Suprapubic skin (tissue), 3 donors: Measurements from ENCODE around the gene RNF217.

ENCODE experiments used
- POLR2A ChIP-seq, 2 donors: fragments of 450-650 bp; IDR thresholded peaks; one replicate each; pipeline ENCODE4 v1.6.1; 2017; ENCODE audit warnings: antibody characterized with exemption in 2 of 2, mild to moderate bottlenecking in 2 of 2, moderate library complexity in 2 of 2
- TF ChIP-seq, protein P1 (sequence below), 2 donors: fragments of 200-600 bp in 1 of 2; fragments of 450-650 bp in 1 of 2; sonication (generic) in 1 of 2; IDR thresholded peaks; one replicate each; pipeline ENCODE4 v1.5.1; 2016 to 2019; ENCODE audit warnings: antibody characterized with exemption in 2 of 2, mild to moderate bottlenecking in 1 of 2, moderate library complexity in 1 of 2

DNA sequence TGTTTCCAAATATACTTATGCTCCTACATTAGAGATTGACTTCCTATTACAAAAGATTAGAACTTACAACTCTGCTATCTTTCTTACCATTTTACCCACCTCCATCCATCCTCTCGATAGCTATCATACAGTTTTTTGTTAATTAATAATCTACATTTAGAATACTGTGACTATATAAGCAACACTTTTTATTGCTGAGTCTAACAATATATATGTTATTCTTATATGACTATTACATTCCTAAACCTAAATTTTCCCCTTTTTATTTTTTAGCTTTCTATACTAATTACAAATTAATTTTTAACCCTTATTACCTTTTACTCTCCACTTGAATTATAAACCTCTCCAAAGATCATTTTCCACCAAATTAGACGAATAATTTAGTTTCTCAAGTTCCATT lies 57.0 kb downstream of the RNF217 start:
- TF ChIP-seq, protein P1, sequence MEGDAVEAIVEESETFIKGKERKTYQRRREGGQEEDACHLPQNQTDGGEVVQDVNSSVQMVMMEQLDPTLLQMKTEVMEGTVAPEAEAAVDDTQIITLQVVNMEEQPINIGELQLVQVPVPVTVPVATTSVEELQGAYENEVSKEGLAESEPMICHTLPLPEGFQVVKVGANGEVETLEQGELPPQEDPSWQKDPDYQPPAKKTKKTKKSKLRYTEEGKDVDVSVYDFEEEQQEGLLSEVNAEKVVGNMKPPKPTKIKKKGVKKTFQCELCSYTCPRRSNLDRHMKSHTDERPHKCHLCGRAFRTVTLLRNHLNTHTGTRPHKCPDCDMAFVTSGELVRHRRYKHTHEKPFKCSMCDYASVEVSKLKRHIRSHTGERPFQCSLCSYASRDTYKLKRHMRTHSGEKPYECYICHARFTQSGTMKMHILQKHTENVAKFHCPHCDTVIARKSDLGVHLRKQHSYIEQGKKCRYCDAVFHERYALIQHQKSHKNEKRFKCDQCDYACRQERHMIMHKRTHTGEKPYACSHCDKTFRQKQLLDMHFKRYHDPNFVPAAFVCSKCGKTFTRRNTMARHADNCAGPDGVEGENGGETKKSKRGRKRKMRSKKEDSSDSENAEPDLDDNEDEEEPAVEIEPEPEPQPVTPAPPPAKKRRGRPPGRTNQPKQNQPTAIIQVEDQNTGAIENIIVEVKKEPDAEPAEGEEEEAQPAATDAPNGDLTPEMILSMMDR (IDR thresholded peaks at IDR 0.05), result no peak
- no peak for TF ChIP-seq POLR2A (IDR thresholded peaks at IDR 0.05)
